ENCODE measurements around the gene C10orf53.

Gene C10orf53

GRCh38 chr10:49744091-49744685 lies 64.7 kb downstream of the C10orf53 start:
- Histone ChIP-seq H3K4me2 (ENCODE audit: low read depth, low read length, poor library complexity, severe bottlenecking) (no peak overlapping the region), H3K9me3 (ENCODE audit: insufficient read depth, low read depth, low read length) (no peaks in the 10 kb centered on the region), H3K9me2 (replicated peaks; ENCODE audit: low read depth, low read length) (no peaks in the 10 kb centered on the region), H3K4me3 (ENCODE audit: low read length, poor library complexity, severe bottlenecking) (no peak overlapping the region), H3K9ac (ENCODE audit: low read depth, low read length, poor library complexity, severe bottlenecking) (no peak overlapping the region), H3K79me2 (ENCODE audit: insufficient read depth, low read length) (no peaks in the 10 kb centered on the region), H3K36me3 (ENCODE audit: insufficient read depth, low read length) (no peaks in the 10 kb centered on the region), H2AFZ (ENCODE audit: low read length) (no peak overlapping the region), H4K20me1 (ENCODE audit: insufficient read depth, low read length, poor library complexity, severe bottlenecking) (no peaks in the 10 kb centered on the region), H3K27me3 (ENCODE audit: insufficient read depth, low read length, poor library complexity, severe bottlenecking) (no peaks in the 10 kb centered on the region), H3K4me1 (ENCODE audit: insufficient read depth, low read length, poor library complexity, severe bottlenecking) (no peaks in the 10 kb centered on the region), H3F3A (ENCODE audit: low read depth) (no peaks in the 10 kb centered on the region)
- no peak for TF ChIP-seq EZH2phosphoT487 (IDR thresholded peaks at IDR 0.05; ENCODE audit: borderline replicate concordance)
- TF ChIP-seq, protein P1, sequence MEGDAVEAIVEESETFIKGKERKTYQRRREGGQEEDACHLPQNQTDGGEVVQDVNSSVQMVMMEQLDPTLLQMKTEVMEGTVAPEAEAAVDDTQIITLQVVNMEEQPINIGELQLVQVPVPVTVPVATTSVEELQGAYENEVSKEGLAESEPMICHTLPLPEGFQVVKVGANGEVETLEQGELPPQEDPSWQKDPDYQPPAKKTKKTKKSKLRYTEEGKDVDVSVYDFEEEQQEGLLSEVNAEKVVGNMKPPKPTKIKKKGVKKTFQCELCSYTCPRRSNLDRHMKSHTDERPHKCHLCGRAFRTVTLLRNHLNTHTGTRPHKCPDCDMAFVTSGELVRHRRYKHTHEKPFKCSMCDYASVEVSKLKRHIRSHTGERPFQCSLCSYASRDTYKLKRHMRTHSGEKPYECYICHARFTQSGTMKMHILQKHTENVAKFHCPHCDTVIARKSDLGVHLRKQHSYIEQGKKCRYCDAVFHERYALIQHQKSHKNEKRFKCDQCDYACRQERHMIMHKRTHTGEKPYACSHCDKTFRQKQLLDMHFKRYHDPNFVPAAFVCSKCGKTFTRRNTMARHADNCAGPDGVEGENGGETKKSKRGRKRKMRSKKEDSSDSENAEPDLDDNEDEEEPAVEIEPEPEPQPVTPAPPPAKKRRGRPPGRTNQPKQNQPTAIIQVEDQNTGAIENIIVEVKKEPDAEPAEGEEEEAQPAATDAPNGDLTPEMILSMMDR (conservative IDR thresholded peaks at IDR 0.05; ENCODE audit: low read length), result no peak

DNA sequence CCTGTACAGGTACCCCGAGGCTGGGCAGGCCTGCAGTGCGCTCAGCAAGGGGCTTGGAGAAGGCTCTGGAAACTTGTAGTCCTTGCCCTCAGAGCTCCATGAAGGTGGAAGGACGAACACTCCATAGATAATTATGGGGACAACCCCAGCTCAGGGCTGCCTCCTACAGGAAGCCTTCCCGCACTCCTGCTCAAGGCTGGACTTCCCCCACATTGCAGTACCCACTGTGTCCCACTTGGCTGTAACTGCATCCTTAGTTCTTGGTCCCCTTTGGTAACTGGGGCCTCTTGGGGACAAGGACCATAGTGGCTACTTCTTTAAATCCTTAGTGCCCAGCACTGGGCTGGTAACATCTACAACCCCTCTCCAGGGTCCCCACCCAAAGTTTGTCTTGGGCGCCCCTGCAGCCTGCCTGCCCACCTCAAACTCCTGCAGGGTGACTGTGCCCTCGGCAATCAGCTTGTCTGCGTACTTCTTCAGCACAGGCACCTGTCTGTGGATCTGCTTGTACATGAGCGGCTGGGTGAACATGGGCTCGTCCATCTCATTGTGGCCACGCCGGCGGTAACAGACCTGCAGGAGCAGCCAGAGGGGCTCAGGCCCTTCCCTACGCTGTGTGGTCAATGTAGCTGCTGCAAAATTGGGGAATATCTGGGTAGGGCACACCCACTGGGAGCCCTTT lies 65.6 kb downstream of the C10orf53 start:
- Histone ChIP-seq H3F3A (ENCODE audit: low read depth) (no peaks in the 10 kb centered on the region), H4K20me1 (ENCODE audit: insufficient read depth, low read length, poor library complexity, severe bottlenecking) (no peaks in the 10 kb centered on the region), H2AFZ (ENCODE audit: low read length) (no peak overlapping the region), H3K9me2 (replicated peaks; ENCODE audit: low read depth, low read length) (no peaks in the 10 kb centered on the region), H3K4me3 (ENCODE audit: low read length, poor library complexity, severe bottlenecking) (no peak overlapping the region), H3K4me2 (ENCODE audit: low read depth, low read length, poor library complexity, severe bottlenecking) (no peak overlapping the region), H3K9me3 (ENCODE audit: insufficient read depth, low read depth, low read length) (no peaks in the 10 kb centered on the region), H3K36me3 (ENCODE audit: insufficient read depth, low read length) (no peaks in the 10 kb centered on the region), H3K9ac (ENCODE audit: low read depth, low read length, poor library complexity, severe bottlenecking) (no peak overlapping the region), H3K4me1 (ENCODE audit: insufficient read depth, low read length, poor library complexity, severe bottlenecking) (no peaks in the 10 kb centered on the region), H3K79me2 (ENCODE audit: insufficient read depth, low read length) (no peaks in the 10 kb centered on the region), H3K27me3 (ENCODE audit: insufficient read depth, low read length, poor library complexity, severe bottlenecking) (no peaks in the 10 kb centered on the region)
- TF ChIP-seq, protein P1 (conservative IDR thresholded peaks at IDR 0.05; ENCODE audit: low read length), result no peak
- TF ChIP-seq EZH2phosphoT487 (IDR thresholded peaks at IDR 0.05; ENCODE audit: borderline replicate concordance), result no peak

- no peak overlapping the region for H3K4me2 ChIP-seq (ENCODE audit: low read depth, low read length, poor library complexity, severe bottlenecking)
- H3K79me2 ChIP-seq (ENCODE audit: insufficient read depth, low read length), result no peaks in the 10 kb centered on the region
- H3K4me3 ChIP-seq (ENCODE audit: low read length, poor library complexity, severe bottlenecking), result no peak overlapping the region
- TF ChIP-seq EZH2phosphoT487 (IDR thresholded peaks at IDR 0.05; ENCODE audit: borderline replicate concordance), result no peak
- TF ChIP-seq, protein P1 (conservative IDR thresholded peaks at IDR 0.05; ENCODE audit: low read length), result no peak
- no peak overlapping the region for H3K9ac ChIP-seq (ENCODE audit: low read depth, low read length, poor library complexity, severe bottlenecking)
- H3K9me3 ChIP-seq (ENCODE audit: insufficient read depth, low read depth, low read length), result no peaks in the 10 kb centered on the region
- H2AFZ ChIP-seq (ENCODE audit: low read length), result no peak overlapping the region
- no peaks in the 10 kb centered on the region for H3K36me3 ChIP-seq (ENCODE audit: insufficient read depth, low read length)
- no peaks in the 10 kb centered on the region for H4K20me1 ChIP-seq (ENCODE audit: insufficient read depth, low read length, poor library complexity, severe bottlenecking)
- H3K9me2 ChIP-seq (replicated peaks; ENCODE audit: low read depth, low read length), result no peaks in the 10 kb centered on the region
- no peaks in the 10 kb centered on the region for H3K4me1 ChIP-seq (ENCODE audit: insufficient read depth, low read length, poor library complexity, severe bottlenecking)
- no peaks in the 10 kb centered on the region for H3K27me3 ChIP-seq (ENCODE audit: insufficient read depth, low read length, poor library complexity, severe bottlenecking)
- H3F3A ChIP-seq (ENCODE audit: low read depth), result no peaks in the 10 kb centered on the region
These were observed 66.3 kb downstream of the C10orf53 start for GRCh38 chr10:49745756-49746155.
